Heart left ventricle (tissue), 13 donors: ENCODE results near the gene GUF1.

Experiments used
- CTCF ChIP-seq, 12 donors: fragments of 200-600 bp; sonication (generic) in 4 of 12; IDR thresholded peaks; one replicate each; pipeline versions ENCODE4 v1.5.0 to v1.8.0; 2018 to 2022; ENCODE audit warnings: antibody characterized with exemption in 12 of 12, mild to moderate bottlenecking in 5 of 12
- POLR2A ChIP-seq, 2 donors: fragments of 450-650 bp; IDR thresholded peaks; one replicate each; pipeline ENCODE4 v1.6.1; 2017; ENCODE audit warnings: antibody characterized with exemption in 2 of 2, mild to moderate bottlenecking in 2 of 2, moderate library complexity in 2 of 2
- donor health status: ischemic (EF 13 %, LVEDD 7.1; RV severe dilation, severe dysfunction).
- donor health status: DM: no; HTN: yes; CAD: no.
- donor health status: DM: no; HTN: no; CAD: no.
- donor health status: ischemic (EF 25% LVEDD 6.9; RV normal size, moderate dysfunction).
- donor health status: ischemic (EF 25% LVEDD 5.7; RV mildly dilated, moderate dysfunction).
- donor health status: ischemic (EF 35%, LVEDD 5.7; RV mildly dilated, moderate dysfunction).
- donor health status: nonischemic (EF 11% LVEDD 7.7; RV severe dilation, severe dysfunction).
- donor health status: DM: yes; HTN: yes; CAD: no.
- donor health status: PGD.
- donor health status: ischemic (EF 29% LVEDD 5.4; RV normal size, mild dysfunction).
- donor health status: nonischemic (EF 23%, LVEDD 6.1; RV moderate dilation, normal function).

GRCh38 chr4:44727471-44727870 lies 49.3 kb downstream of the GUF1 start:
- no peak for TF ChIP-seq CTCF (IDR thresholded peaks at IDR 0.05)
- TF ChIP-seq POLR2A (IDR thresholded peaks at IDR 0.05): no peak
